ENCODE data around the gene ALG14.

- TF ChIP-seq POLR2A (IDR thresholded peaks at IDR 0.05) (no peak), CTCF (IDR thresholded peaks at IDR 0.05) (no peak)
Observed at GRCh38 chr1:95007687-95008086, 65.1 kb downstream of the ALG14 start.

Measured in Peyer's patch (tissue), 4 donors.